Hepatocyte (in vitro differentiated cells): ENCODE data around the gene GFER.
"Not testable (repeated sequence)": the region's sequence is repeated elsewhere in the genome, so short reads cannot be mapped to it uniquely, and the experiment has no call there.

Experiments used
- EZH2 ChIP-seq: fragments of 200-600 bp; sonication (generic); IDR thresholded peaks from 2 replicates; pipeline ENCODE4 v1.6.1; 2016; ENCODE audit warnings: antibody characterized with exemption, mild to moderate bottlenecking, borderline replicate concordance
- EZH2phosphoT487 ChIP-seq: fragments of 200-600 bp; sonication (generic); IDR thresholded peaks from one replicate; pipeline ENCODE4 v1.6.1; 2018; ENCODE audit warnings: antibody characterized with exemption, mild to moderate bottlenecking, low read depth, moderate library complexity; ENCODE audit not compliant: unreplicated experiment, severe bottlenecking
- TF ChIP-seq, protein P1 (sequence below): fragments of 200-600 bp; sonication (generic); IDR thresholded peaks from 2 replicates; pipeline ENCODE4 v1.5.1; 2016; ENCODE audit warnings: antibody characterized with exemption, mild to moderate bottlenecking; ENCODE audit not compliant: poor library complexity

DNA sequence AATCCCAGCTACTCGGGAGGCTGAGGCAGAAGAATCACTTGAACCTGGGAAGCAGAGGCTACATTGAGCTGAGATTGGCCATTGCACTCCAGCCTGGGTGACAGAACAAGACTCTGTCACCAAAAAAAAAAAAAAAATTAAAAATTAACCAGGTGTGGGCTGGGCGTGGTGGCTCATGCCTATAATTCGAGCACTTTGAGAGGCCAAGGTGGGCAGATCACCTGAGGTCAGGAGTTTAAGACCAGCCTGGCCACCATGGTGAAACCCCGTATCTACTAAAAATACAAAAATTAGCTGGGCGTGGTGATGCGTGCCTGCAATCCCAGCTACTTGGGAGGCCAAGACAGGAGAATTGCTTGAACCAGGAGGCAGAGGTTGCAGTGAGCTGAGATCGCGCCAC is 44.2 kb upstream of the GFER start:
- TF ChIP-seq, protein P1, sequence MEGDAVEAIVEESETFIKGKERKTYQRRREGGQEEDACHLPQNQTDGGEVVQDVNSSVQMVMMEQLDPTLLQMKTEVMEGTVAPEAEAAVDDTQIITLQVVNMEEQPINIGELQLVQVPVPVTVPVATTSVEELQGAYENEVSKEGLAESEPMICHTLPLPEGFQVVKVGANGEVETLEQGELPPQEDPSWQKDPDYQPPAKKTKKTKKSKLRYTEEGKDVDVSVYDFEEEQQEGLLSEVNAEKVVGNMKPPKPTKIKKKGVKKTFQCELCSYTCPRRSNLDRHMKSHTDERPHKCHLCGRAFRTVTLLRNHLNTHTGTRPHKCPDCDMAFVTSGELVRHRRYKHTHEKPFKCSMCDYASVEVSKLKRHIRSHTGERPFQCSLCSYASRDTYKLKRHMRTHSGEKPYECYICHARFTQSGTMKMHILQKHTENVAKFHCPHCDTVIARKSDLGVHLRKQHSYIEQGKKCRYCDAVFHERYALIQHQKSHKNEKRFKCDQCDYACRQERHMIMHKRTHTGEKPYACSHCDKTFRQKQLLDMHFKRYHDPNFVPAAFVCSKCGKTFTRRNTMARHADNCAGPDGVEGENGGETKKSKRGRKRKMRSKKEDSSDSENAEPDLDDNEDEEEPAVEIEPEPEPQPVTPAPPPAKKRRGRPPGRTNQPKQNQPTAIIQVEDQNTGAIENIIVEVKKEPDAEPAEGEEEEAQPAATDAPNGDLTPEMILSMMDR, result not testable (repeated sequence)
- TF ChIP-seq EZH2phosphoT487, EZH2: not testable (repeated sequence)
